Liver (tissue), 9 donors: ENCODE results near the gene CPNE4. TPM values are rescaled to one million over a fixed set of nuclear protein-coding genes. Genes with fewer than 3 reads are reported as not detected.

ENCODE experiments used
- DNase-seq: peaks from one replicate; pipeline ENCODE4 v3.0.0-alpha.2; 2017; ENCODE audit warnings: low spot score
- H3K27ac ChIP-seq, 2 donors: one replicate each; pipeline ENCODE4 v1.7.0; 2013; ENCODE audit warnings: inconsistent platforms in 2 of 2, low read length in 2 of 2, control low read depth in 1 of 2, low read depth in 1 of 2, mild to moderate bottlenecking in 1 of 2
- H3K27me3 ChIP-seq, 4 donors: one replicate each; pipeline versions ENCODE4 v1.6.1 to v1.7.0; 2013; ENCODE audit warnings: low read length in 3 of 4, inconsistent platforms in 1 of 4, mild to moderate bottlenecking in 1 of 4, moderate library complexity in 1 of 4; ENCODE audit not compliant: control insufficient read depth in 4 of 4, insufficient read depth in 4 of 4
- H3K36me3 ChIP-seq, 4 donors: one replicate each; pipeline versions ENCODE4 v1.6.1 to v1.7.0; 2013; ENCODE audit warnings: low read length in 3 of 4, mild to moderate bottlenecking in 3 of 4, low read depth in 1 of 4, moderate library complexity in 1 of 4; ENCODE audit not compliant: control insufficient read depth in 4 of 4, insufficient read depth in 3 of 4
- H3K4me1 ChIP-seq, 4 donors: one replicate each; pipeline versions ENCODE4 v1.6.1 to v1.7.0; 2013; ENCODE audit warnings: low read length in 3 of 4, mild to moderate bottlenecking in 3 of 4, moderate library complexity in 1 of 4; ENCODE audit not compliant: control insufficient read depth in 4 of 4, insufficient read depth in 4 of 4
- H3K4me3 ChIP-seq, 3 donors: one replicate each; pipeline versions ENCODE4 v1.6.1 to v1.7.0; 2013; ENCODE audit warnings: low read length in 3 of 3, control low read depth in 1 of 3, low read depth in 1 of 3, mild to moderate bottlenecking in 1 of 3
- H3K9ac ChIP-seq, 2 donors: one replicate each; pipeline ENCODE4 v1.7.0; 2013; ENCODE audit warnings: low read length in 2 of 2, mild to moderate bottlenecking in 2 of 2, moderate library complexity in 2 of 2, control low read depth in 1 of 2, low read depth in 1 of 2
- H3K9me3 ChIP-seq, 4 donors: one replicate each; pipeline versions ENCODE4 v1.6.1 to v1.7.0; 2013; ENCODE audit warnings: low read length in 3 of 4; ENCODE audit not compliant: control insufficient read depth in 4 of 4
- ATF3 ChIP-seq: IDR thresholded peaks from 2 replicates; pipeline ENCODE4 v1.6.1; 2016; ENCODE audit warnings: antibody characterized with exemption
- CTCF ChIP-seq: fragments of 150-350 bp; IDR thresholded peaks from 2 replicates; pipeline ENCODE4 v1.5.1; 2017; ENCODE audit warnings: improper control_type of control experiment, low read depth, low read length; ENCODE audit not compliant: missing input control
- FOXA2 ChIP-seq: IDR thresholded peaks from 2 replicates; pipeline ENCODE4 v1.6.1; 2016; ENCODE audit warnings: antibody characterized with exemption
- HNF4A ChIP-seq, 2 donors: conservative IDR thresholded peaks; 2 replicates each; pipeline ENCODE4 v1.6.1; 2016; ENCODE audit warnings: antibody characterized with exemption in 2 of 2, mild to moderate bottlenecking in 2 of 2
- NR2F2 ChIP-seq: IDR thresholded peaks from 2 replicates; pipeline ENCODE4 v1.6.1; 2016; ENCODE audit warnings: antibody characterized with exemption
- SP1 ChIP-seq: IDR thresholded peaks from 2 replicates; pipeline ENCODE4 v1.6.1; 2018; ENCODE audit warnings: antibody characterized with exemption, mild to moderate bottlenecking
- TAF1 ChIP-seq: conservative IDR thresholded peaks from 2 replicates; pipeline ENCODE4 v1.6.1; 2016; ENCODE audit warnings: antibody characterized with exemption, mild to moderate bottlenecking
- WGBS: extraction: QIAGEN DNeasy Blood & Tissue Kit; methylation state at CpG from one replicate; pipeline ENCODE4 v1.1.7; 2013; 5-methylcytosine and 5-hydroxymethylcytosine counted together
- polyA plus RNA-seq, 2 donors: library from polyadenylated mRNA; stranded (reverse) in 1 of 2; unstranded in 1 of 2; fragments of 200-250 nt in 1 of 2; fragments of >200 nt in 1 of 2; fragmentation: Nextera tagmentation in 1 of 2; extraction: Ambion mirVana in 1 of 2; gene quantifications; one replicate each; pipeline versions ENCODE4 v1.2.1 to v1.2.3, GENCODE V29; 2013 to 2015
- total RNA-seq, 2 donors: library from RNA; depleted of rRNA; stranded (reverse); fragments of >200 nt; gene quantifications; one replicate each; pipeline ENCODE4 v1.2.3, GENCODE V29; 2014
- TF ChIP-seq, protein P1 (sequence below): IDR thresholded peaks from 2 replicates; pipeline ENCODE4 v1.6.1; 2016; ENCODE audit warnings: antibody characterized with exemption, mild to moderate bottlenecking
- TF ChIP-seq, protein P2 (sequence below): IDR thresholded peaks from 2 replicates; pipeline ENCODE4 v1.6.1; 2016; ENCODE audit warnings: antibody characterized with exemption
- donor health status: healthy.
- donor health status: healthy.
- donor health status: healthy.
- donor health status: healthy.
- donor health status: healthy.

The CPNE4 gene
- total and polyA plus RNA-seq, 4 donors, result under 0.01 to 0.03 TPM; not detected in 2

DNA sequence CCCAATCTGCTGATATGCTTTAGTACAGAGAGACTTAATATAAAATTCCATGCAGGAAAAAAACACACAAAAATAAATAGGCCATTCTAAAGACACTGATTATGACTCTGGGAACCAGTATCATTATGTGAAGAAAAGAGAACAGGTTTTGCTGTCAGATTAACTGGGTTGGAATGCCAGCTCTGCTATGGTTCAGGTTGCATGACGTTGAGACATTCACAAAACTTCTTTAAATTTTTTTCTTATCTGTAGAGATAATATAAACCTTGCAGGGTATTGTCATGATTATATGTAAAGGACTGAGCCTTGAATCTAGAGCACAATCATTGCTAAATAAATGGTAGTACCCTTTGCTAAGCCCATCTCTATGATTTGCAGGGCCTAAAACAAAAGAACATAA lies 86.0 kb downstream of the CPNE4 start:
- Histone ChIP-seq H3K4me1 (no peaks in the 10 kb centered on the region), H3K36me3 (peaks cover 0 to 1% (median 0%) of the 10 kb centered on the region in 4 donors), H3K4me3 (no peak overlapping the region), H3K27me3 (no peaks in the 10 kb centered on the region), H3K27ac (no peak overlapping the region), H3K9ac (no peak overlapping the region), H3K9me3 (no peaks in the 10 kb centered on the region)
- TF ChIP-seq HNF4A (conservative IDR thresholded peaks at IDR 0.05), result no peak
- TF ChIP-seq ATF3, result no peak
- no peak for TF ChIP-seq NR2F2
- TF ChIP-seq CTCF, result no peak
- no peak for TF ChIP-seq SP1
- TF ChIP-seq, protein P1, sequence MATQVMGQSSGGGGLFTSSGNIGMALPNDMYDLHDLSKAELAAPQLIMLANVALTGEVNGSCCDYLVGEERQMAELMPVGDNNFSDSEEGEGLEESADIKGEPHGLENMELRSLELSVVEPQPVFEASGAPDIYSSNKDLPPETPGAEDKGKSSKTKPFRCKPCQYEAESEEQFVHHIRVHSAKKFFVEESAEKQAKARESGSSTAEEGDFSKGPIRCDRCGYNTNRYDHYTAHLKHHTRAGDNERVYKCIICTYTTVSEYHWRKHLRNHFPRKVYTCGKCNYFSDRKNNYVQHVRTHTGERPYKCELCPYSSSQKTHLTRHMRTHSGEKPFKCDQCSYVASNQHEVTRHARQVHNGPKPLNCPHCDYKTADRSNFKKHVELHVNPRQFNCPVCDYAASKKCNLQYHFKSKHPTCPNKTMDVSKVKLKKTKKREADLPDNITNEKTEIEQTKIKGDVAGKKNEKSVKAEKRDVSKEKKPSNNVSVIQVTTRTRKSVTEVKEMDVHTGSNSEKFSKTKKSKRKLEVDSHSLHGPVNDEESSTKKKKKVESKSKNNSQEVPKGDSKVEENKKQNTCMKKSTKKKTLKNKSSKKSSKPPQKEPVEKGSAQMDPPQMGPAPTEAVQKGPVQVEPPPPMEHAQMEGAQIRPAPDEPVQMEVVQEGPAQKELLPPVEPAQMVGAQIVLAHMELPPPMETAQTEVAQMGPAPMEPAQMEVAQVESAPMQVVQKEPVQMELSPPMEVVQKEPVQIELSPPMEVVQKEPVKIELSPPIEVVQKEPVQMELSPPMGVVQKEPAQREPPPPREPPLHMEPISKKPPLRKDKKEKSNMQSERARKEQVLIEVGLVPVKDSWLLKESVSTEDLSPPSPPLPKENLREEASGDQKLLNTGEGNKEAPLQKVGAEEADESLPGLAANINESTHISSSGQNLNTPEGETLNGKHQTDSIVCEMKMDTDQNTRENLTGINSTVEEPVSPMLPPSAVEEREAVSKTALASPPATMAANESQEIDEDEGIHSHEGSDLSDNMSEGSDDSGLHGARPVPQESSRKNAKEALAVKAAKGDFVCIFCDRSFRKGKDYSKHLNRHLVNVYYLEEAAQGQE, result no peak
- no peak for TF ChIP-seq FOXA2
- TF ChIP-seq, protein P2, sequence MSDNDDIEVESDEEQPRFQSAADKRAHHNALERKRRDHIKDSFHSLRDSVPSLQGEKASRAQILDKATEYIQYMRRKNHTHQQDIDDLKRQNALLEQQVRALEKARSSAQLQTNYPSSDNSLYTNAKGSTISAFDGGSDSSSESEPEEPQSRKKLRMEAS, result no peak
- DNase-seq, result no peak
- WGBS, result 55% methylated on average over 1 of the region's 1 CpG

- TF ChIP-seq, protein P1, result no peak
- TF ChIP-seq TAF1, result no peak
- TF ChIP-seq, protein P2, result no peak
- no peak for TF ChIP-seq CTCF
- TF ChIP-seq HNF4A (conservative IDR thresholded peaks at IDR 0.05), result no peak
- TF ChIP-seq SP1, result no peak
Observed at GRCh38 chr3:131944676-131945075, 90.1 kb downstream of the CPNE4 start.

More at GRCh38 chr3:131944676-131945075, 90.1 kb downstream of the CPNE4 start:
- no peak for DNase-seq
- no peaks in the 10 kb centered on the region for H3K9me3 ChIP-seq
- H3K4me3 ChIP-seq, result no peak overlapping the region
- H3K9ac ChIP-seq, result no peak overlapping the region
- no peak overlapping the region for H3K27ac ChIP-seq
- H3K27me3 ChIP-seq, result no peaks in the 10 kb centered on the region
- 81% methylated on average over 1 of the region's 1 CpG for WGBS
- peaks cover 0 to 1% (median 0%) of the 10 kb centered on the region in 4 donors for H3K36me3 ChIP-seq
- no peaks in the 10 kb centered on the region for H3K4me1 ChIP-seq
